8988T (cell line): ENCODE results near the gene TMEM229A.
"Not testable (repeated sequence)": the region's sequence is repeated elsewhere in the genome, so short reads cannot be mapped to it uniquely, and the experiment has no call there.

Experiments used
- DNase-seq: peaks from one replicate; pipeline ENCODE4 v3.0.0; 2011

TMEM229A gene

DNA sequence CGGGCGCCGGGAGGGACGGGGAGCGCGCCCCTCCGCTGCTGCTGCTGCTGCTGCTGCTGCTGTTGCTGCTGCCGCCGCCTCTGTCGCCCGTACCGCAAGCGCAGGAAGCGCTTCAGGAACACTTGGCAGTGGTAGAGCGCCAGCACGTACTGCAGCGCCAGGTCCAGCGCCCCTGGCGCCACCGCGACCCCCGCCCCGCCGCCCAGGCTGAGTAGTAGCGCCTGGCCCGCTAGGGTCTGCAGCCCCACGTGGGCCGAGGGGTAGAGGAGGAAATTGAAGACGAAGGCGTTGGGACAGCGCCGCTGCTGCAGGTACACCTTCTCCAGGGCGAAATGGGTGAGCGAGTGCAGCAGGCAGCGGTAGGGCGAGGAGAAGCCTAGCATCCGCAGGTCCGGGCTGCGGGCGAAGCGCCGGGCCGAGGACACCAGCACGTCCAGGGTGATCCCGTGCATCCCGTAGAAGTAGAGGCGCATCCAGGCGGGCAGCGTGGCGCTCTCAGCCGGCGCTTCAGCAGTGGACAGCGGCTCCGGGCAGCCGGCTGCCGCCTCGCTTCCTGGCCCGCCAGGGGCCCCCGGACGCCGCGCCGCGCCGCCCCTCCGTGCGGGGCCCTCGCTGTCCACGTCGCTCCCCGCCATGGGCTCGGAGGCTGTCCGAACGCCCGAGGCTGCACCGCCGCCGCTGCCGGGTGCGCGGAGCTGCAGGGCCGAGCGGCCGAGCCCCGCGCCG, at the start of gene TMEM229A:
Gene TMEM229A, minus strand, starts transcription at position 699 of the 726 bp plus-strand sequence. Its CDS starts 64 bp downstream, at position 635.
- DNase-seq: peak; percentile 29

GRCh38 chr7:124082234-124082633, 49.4 kb upstream of the TMEM229A start:
- not testable (repeated sequence) for DNase-seq

DNA sequence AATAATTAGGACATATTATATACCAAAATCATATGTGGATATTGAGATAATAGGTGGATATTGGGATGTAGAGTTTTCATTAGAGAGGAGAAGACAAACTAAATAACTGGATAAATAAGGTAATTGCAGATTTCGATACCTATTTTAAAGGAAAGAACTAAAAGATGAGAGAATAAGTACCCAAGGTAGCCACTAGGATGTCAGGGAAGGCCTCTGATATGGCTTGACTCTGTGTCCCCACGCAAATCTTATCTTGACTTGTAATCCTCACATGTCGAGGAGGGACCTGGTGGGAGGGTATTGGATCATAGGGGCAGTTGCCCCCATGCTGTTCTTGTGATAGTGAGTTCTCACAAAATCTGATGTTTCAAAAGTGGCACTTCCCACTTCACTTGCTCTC, 44.7 kb upstream of the TMEM229A start:
- DNase-seq: no peak

DNA sequence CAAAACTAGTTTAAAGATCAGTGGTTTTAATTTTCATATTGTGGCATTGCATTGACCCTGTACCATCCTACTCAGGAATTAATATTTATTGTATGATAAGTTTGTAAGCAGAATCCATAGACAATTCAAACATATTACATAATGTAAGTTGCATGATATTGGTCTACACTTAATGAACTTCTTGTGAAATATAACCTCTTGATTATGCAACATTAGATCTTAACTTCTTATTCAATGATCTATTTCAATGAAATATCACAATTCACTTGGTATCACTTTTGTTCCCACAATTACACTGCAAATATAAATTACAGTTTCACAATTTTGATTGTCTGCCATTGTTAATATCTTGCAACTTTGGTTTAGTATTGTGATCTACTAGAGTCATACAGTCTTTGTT, 44.0 kb upstream of the TMEM229A start:
- DNase-seq: no peak

DNA sequence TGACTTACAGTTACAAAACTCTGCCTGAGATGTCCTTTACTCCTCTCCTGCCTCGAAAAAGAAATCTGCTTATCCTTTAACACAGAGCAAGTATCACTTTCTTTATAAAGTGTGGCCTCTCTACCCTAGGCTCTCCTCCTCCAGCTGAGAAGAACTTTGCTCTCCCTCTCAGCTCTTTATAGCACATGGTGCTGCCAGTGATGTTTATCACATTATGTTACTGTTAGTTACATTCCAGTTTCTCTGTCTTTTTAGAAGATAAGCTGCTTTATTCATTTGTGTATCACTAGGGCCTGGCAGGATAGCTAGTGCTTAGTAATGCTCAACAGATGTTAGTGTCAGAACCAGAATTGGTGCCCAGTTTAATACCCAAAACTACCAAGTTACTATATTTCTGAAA, 41.1 kb upstream of the TMEM229A start:
- DNase-seq: no peak

DNA sequence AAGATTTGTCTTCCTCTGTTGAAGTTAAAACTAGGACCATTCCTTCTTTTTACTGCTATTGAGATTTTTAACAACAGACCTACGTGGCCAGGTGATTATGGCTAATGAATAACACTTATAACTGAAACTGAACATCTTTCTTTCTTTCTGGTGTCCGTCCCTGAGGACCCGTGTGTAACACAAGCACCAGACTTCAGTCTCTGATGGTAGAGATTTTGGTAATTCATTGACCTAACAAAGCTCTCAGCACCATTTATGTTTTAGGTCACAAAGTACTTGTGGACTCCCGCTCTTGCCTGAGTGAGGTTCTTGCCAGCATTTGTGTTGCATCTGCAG, 40.4 kb upstream of the TMEM229A start:
- no peak for DNase-seq

DNA sequence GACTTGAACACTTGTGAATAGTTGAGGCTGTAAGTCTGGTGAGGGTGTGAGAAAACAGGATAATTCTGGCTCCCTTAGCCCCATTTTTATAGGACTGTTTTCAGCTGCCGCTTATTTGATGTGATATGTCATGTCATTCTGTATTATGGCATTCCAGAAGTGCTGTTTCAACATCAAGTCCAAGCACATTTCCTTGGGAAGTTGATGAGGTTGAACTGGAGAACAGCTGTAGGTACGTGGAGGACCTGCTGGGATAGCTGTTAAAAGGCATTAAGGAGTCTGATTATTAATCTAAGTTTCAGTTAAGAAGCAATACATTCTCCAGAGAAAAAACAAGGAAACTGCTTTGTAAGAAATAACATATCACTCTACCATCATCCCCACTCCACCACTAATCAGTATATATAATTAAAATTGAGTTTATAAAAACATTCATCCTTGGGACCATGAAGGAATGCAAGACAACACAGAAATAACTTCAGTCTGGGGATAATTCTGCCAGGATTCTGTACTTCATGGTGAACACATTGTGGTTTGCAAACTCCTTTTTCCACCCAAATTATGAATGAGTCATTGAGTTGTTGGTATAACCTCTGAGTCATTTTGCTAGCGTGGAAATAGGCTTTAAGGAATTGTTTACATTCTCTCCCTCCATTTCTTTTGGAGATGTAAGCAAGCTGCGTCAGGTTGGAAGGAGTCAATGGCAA, 39.9 kb upstream of the TMEM229A start:
- DNase-seq: no peak

- DNase-seq: no peak
These were observed 39.0 kb upstream of the TMEM229A start for GRCh38 chr7:124071843-124072242.

- DNase-seq: no peak
These were observed 29.3 kb upstream of the TMEM229A start for GRCh38 chr7:124062171-124062570.

- DNase-seq: no peak
These were observed 27.7 kb upstream of the TMEM229A start for GRCh38 chr7:124060528-124060927.

GRCh38 chr7:124059375-124059774, 26.5 kb upstream of the TMEM229A start:
- no peak for DNase-seq

- no peak for DNase-seq
These were observed 25.6 kb upstream of the TMEM229A start for GRCh38 chr7:124058515-124058914.

GRCh38 chr7:124057872-124058271, 25.0 kb upstream of the TMEM229A start:
- no peak for DNase-seq

DNA sequence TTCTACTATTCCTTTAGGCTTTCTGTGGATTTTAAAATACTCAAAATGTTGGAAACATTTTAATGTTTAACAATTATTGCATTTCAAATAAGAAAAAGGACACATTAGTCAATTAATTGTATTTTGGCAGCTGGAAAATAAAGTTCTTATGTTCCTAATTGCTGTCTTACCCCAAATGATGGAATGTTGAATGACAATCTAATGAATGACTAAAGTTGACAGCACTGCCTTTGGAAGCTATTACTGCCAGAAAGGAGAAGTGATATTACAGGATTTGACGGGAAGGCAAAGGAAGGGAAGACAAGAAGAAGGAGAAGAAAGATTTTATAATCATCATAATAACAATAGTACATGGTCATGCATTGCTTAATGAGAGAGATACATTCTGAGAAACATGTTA, 23.4 kb upstream of the TMEM229A start:
- no peak for DNase-seq

DNA sequence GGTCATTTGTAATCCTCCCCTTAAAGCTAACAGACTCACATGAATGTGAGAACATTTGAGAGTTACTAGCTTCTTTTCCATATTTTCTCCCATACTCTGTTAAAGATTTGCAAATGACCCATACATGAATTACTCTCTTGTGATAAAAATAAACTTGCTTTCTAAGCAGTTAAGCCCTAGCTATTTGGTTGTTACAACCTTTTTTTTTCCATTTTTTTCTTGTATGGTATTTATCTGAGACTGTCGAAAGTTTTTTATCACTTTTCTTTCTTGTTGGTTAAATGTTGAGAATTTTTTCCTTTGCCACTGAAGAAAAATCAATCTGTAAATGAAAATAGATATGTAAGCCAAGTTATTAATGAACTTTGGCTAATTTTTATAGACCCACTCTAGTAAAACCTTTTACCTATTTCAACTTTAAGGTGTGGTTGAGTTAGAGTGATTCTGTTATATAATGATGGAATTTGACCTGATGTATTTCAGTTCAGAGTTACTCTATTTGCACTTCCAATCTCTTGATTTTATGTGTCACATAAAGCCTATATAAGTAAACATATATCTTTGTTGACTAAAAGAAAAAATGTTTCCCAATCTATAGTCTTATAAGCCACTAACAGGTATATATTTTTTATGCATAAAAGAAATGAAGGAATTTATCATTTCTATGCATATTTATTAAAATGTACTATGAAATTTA, 19.0 kb upstream of the TMEM229A start:
- DNase-seq: no peak

DNA sequence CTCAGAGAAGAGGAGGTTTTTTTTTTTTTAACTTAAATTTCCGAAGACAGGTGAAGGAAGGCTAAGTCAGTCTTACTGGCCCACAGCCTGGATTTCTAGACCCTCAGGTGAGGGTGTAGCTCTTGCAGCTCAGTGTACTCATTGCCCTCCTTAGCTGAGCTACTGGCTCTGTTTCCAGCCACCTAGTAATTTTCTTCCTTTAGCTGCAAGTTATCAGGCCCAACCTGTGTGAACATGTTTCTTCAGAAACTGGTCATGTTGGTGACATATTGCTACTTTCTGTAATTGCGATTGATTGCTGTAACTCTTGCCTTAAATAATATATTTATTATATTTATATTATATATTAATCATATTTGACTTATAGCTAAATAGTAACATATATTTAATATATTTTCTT, 10.0 kb upstream of the TMEM229A start:
- DNase-seq: no peak

- no peak for DNase-seq
These were observed 8.6 kb upstream of the TMEM229A start for GRCh38 chr7:124041439-124041838.

GRCh38 chr7:124037902-124038301, 5.0 kb upstream of the TMEM229A start:
- DNase-seq: not testable (repeated sequence)

DNA sequence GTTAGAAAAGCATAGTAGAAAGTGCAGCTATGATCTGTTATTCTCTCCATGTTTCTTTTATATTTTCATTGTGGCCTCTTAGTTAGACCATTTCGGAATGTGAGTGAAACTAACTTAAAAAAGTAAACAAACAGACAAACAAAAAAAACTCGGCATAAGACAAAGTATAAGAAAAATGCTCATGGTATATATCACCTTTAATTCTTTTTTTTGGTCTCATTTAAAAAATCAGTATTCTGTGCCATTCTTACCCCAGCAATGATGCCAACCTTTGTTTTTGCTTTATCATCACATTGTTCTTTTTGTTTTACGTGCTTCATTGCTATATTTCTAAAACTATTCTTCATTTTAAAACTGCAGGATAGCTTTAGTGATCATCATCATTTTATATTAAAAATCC, 2.8 kb upstream of the TMEM229A start:
- no peak for DNase-seq

DNA sequence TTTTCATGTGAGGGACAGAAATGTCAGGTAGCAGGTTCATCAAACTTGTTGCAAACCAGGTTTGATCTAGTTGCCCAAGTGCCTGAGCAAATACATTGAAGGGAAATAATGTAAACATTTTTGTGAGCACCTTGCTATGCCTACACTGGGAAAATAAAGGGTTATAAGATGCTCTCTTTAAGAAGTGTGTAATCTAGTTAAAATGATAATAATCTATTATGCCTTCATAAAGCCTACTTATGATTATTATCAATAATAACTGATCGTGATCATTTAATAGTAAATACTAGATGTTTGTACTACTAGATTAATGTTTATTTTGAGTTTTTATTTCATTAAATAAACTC, 1.9 kb upstream of the TMEM229A start:
- no peak for DNase-seq

DNA sequence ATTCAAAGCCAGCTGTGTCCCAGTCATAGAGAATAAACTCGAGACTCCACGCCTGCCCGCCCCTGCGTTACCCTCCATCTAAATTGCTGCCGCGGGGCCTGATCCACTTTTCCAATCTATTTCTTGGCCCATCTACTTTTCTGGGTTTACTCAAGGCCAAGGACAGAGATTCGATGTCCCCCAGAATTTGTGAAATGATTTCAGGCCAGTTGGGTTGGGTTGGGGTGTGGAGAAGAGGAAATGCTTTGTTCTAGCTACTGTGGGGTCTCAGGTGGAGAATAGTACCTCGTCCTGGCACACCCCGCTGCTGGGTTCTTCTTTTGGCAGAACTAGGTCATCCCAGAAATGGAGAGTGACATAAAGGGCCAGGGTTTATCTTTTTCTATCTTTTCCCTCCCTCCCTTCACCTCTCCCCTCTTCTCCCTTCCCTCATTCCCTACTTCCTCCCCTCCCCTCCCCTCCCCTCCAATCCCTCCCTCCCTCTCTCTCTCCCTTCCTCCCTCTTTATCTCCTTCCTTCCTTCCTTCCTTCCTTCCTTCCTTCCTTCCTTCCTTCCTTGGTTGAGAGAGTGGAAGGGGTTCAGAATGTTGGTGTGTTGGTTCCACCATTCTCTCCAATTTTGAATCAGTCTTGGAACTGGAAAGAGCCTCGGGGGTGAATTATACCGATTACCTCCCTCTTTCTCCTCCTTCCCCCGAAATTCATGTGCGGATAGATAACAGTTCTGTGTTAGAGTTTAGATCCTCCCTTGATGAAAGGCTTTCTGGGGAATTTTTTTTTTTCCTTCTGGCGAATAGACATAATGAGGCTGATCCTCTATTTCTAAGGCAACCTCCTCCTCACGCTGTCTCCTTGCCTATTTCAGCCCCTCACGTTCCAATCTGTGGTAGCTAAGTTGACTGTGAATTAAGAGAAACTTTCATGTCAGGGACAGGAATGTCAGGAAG, 1.2 kb upstream of the TMEM229A start:
- DNase-seq: no peak

- DNase-seq: peak; percentile 24
These were observed 384 bp upstream of the TMEM229A start for GRCh38 chr7:124033095-124033806.
